HepG2 (cell line): ENCODE results near the gene KLF5. TPM values are rescaled to one million over a fixed set of nuclear protein-coding genes. Genes with fewer than 3 reads are reported as not detected.
A peak's percentile ranks its signal among the peaks of the same experiment; 100 is the strongest.

Experiments used
- CBFB ChIP-seq: sonication (generic); formaldehyde crosslinking; IDR thresholded peaks from 2 replicates; pipeline ENCODE4 v1.4.0; 2020; ENCODE audit warnings: missing genetic modification reagents
- DR1 ChIP-seq: sonication (generic); formaldehyde crosslinking; IDR thresholded peaks from 2 replicates; pipeline ENCODE4 v1.8.0; 2021; ENCODE audit warnings: mild to moderate bottlenecking, missing genetic modification reagents, inconsistent platforms
- FOSL2 ChIP-seq: sonication (generic); formaldehyde crosslinking; IDR thresholded peaks from 2 replicates; pipeline ENCODE4 v1.4.0; 2020; ENCODE audit warnings: missing genetic modification reagents
- ISX ChIP-seq: sonication (generic); formaldehyde crosslinking; conservative IDR thresholded peaks from 2 replicates; pipeline ENCODE4 v1.5.0; 2020; ENCODE audit warnings: missing genetic modification reagents
- KDM4B ChIP-seq: sonication (generic); formaldehyde crosslinking; IDR thresholded peaks from 2 replicates; pipeline ENCODE4 v1.4.0; 2020; ENCODE audit warnings: missing genetic modification reagents
- NAIF1 ChIP-seq: sonication (generic); formaldehyde crosslinking; IDR thresholded peaks from 2 replicates; pipeline ENCODE4 v1.5.0; 2020; ENCODE audit warnings: mild to moderate bottlenecking, missing genetic modification reagents, borderline replicate concordance
- NR2F2 ChIP-seq: IDR thresholded peaks from 2 replicates; pipeline ENCODE4 v1.6.1; 2012; ENCODE audit warnings: low read depth, inconsistent platforms, borderline replicate concordance
- ZNF512B ChIP-seq: sonication (generic); formaldehyde crosslinking; IDR thresholded peaks from 2 replicates; pipeline ENCODE4 v1.5.1; 2020; ENCODE audit warnings: missing genetic modification reagents, mild to moderate bottlenecking, borderline replicate concordance
- ZNF800 ChIP-seq: sonication (generic); formaldehyde crosslinking; IDR thresholded peaks from 2 replicates; pipeline ENCODE4 v1.4.0; 2020; ENCODE audit warnings: missing genetic modification reagents
- polyA plus RNA-seq, 8 experiments: library from polyadenylated mRNA; depleted of rRNA in 3 of 8; stranded (reverse) in 7 of 8; unstranded in 1 of 8; fragments of >200 nt; fragmentation: Illumina TruSeq in 4 of 8; extraction: Trizol in 4 of 8; gene quantifications; 2 replicates each; pipeline versions ENCODE4 v1.2.1 to v1.2.3, GENCODE V29; 2011 to 2016; ENCODE audit warnings: low read depth in 4 of 8, missing spikeins in 1 of 8, mixed read lengths in 1 of 8; ENCODE audit not compliant: insufficient read depth in 1 of 8
- total RNA-seq, 5 experiments: library from RNA; depleted of rRNA; stranded (reverse); fragments of >200 nt; fragmentation: Illumina TruSeq; extraction: Trizol; gene quantifications; 2 replicates each; pipeline ENCODE4 v1.2.3, GENCODE V29; 2016; ENCODE audit warnings: low read depth in 1 of 5

KLF5 gene
- total and polyA plus RNA-seq, 2 of the 13 experiments (the other 11 are each of a cell fraction or from before 2014, with no cell fraction given), result 1.7 to 9.2 TPM

- peak; percentile 37; the same call in 1 of the 2 replicates for TF ChIP-seq CBFB
- peak; percentile 75; the same call in 1 of the 2 replicates for TF ChIP-seq DR1 (CRISPR knock-in tag)
- no peak; the same call in 1 of the 2 replicates for TF ChIP-seq KDM4B (CRISPR knock-in tag)
- no peak for TF ChIP-seq ZNF512B
- TF ChIP-seq ZNF800 (CRISPR knock-in tag), result peak; percentile 79
- TF ChIP-seq FOSL2 (CRISPR knock-in tag), result peak; percentile 31; the same call in 1 of the 2 replicates
- peak; percentile 27; the same call in 1 of the 2 replicates for TF ChIP-seq NAIF1
- no peak for TF ChIP-seq NR2F2
- TF ChIP-seq ISX (CRISPR knock-in tag), result no peak
Measured at GRCh38 chr13:73058736-73059459, at the start of gene KLF5 (continued).
